Measurements from ENCODE around the gene CTSL.

DNA sequence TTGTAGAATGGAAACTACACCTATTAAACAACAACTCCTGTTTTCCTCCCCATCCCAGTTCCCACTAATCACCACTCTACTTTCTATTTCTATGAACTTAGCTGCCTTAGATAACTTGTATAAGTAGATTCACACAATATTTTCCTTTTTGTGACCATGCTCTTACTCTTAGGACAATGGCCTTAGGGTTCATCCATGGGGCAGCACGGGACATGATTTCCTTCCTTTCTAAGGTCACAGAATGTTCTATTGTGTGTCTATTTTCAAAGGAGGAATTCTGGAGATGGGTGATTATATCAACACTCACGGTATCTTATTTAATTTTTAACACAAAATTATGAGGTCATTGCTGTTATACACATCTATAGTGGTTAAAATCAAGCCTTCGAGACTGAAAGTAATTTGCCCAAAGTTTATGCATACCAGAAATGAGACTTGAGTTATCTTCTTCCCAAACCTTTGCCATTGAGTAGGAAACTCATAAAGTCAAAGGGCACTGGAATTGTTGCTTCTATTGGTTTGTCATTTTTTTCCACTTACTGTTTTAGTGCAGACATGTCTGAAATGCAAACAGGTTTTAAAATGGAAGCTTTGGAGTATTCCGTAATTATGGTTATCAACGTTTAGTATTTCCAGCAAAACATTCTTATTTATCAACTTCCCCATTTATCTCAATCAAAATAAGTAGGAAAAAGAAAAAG is 23.6 kb downstream of the CTSL start:
- TF ChIP-seq CTCF (IDR thresholded peaks at IDR 0.05) (no peak), NR3C1 (CRISPR knock-in tag; conservative IDR thresholded peaks at IDR 0.05; ENCODE audit: low read depth) (no peak), GABPB1 (CRISPR knock-in tag; IDR thresholded peaks at IDR 0.05) (no peak)

All from WTC11 (cell line).